PC-3 (cell line): ENCODE results near the gene TXNL4A.

Source experiments
- EZH2 ChIP-seq: fragments of 300-600 bp; sonication (generic); IDR thresholded peaks from one replicate; pipeline ENCODE4 v1.6.1; 2017; ENCODE audit warnings: antibody characterized with exemption, mild to moderate bottlenecking, low read length; ENCODE audit not compliant: unreplicated experiment
- EZH2phosphoT487 ChIP-seq: fragments of 300-600 bp; sonication (generic); IDR thresholded peaks from 2 replicates; pipeline ENCODE4 v1.6.1; 2018; ENCODE audit warnings: mild to moderate bottlenecking, antibody characterized with exemption, low read length, borderline replicate concordance
- TF ChIP-seq, protein P1 (sequence below): fragments of 300-600 bp; sonication (generic); conservative IDR thresholded peaks from 2 replicates; pipeline ENCODE4 v1.5.1; 2017; ENCODE audit warnings: antibody characterized with exemption, low read depth, mild to moderate bottlenecking, low read length

GRCh38 chr18:79948719-79949411 lies 39.5 kb downstream of the TXNL4A start:
- TF ChIP-seq, protein P1, sequence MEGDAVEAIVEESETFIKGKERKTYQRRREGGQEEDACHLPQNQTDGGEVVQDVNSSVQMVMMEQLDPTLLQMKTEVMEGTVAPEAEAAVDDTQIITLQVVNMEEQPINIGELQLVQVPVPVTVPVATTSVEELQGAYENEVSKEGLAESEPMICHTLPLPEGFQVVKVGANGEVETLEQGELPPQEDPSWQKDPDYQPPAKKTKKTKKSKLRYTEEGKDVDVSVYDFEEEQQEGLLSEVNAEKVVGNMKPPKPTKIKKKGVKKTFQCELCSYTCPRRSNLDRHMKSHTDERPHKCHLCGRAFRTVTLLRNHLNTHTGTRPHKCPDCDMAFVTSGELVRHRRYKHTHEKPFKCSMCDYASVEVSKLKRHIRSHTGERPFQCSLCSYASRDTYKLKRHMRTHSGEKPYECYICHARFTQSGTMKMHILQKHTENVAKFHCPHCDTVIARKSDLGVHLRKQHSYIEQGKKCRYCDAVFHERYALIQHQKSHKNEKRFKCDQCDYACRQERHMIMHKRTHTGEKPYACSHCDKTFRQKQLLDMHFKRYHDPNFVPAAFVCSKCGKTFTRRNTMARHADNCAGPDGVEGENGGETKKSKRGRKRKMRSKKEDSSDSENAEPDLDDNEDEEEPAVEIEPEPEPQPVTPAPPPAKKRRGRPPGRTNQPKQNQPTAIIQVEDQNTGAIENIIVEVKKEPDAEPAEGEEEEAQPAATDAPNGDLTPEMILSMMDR, result no peak
- TF ChIP-seq EZH2 (no peak), EZH2phosphoT487 (no peak)
